AML-193 (cell line): ENCODE data around the gene MTURN.
"Not testable (repeated sequence)": the region's sequence is repeated elsewhere in the genome, so short reads cannot be mapped to it uniquely, and the experiment has no call there.

Experiments
- DNase-seq, 2 experiments: peaks; one replicate each; lab custom pipeline; 2025; lab: John Stamatoyannopoulos, UW

MTURN gene

GRCh38 chr7:30134611-30135300 is at the start of gene MTURN:
Gene MTURN (plus strand): TSS chr7:30134986. CDS start chr7:30135137, 151 bp downstream.
- DNase-seq, result peak; percentile 63 to 64

GRCh38 chr7:30086529-30086928 is 48.3 kb upstream of the MTURN start:
- no peak for DNase-seq

GRCh38 chr7:30087371-30087770 is 47.4 kb upstream of the MTURN start:
- no peak for DNase-seq

- DNase-seq, result no peak
Observed at GRCh38 chr7:30088362-30088761, 46.4 kb upstream of the MTURN start.

GRCh38 chr7:30090111-30090510 is 44.7 kb upstream of the MTURN start:
- DNase-seq, result no peak

GRCh38 chr7:30091491-30091912 is 43.3 kb upstream of the MTURN start:
- no peak for DNase-seq

GRCh38 chr7:30091987-30092386 is 42.8 kb upstream of the MTURN start:
- no peak for DNase-seq

GRCh38 chr7:30093420-30093952 is 41.3 kb upstream of the MTURN start:
- DNase-seq, result no peak

GRCh38 chr7:30098599-30098998 is 36.2 kb upstream of the MTURN start:
- not testable (repeated sequence) for DNase-seq

GRCh38 chr7:30102281-30102680 is 32.5 kb upstream of the MTURN start:
- no peak for DNase-seq

- no peak for DNase-seq
Observed at GRCh38 chr7:30104157-30104556, 30.6 kb upstream of the MTURN start.

GRCh38 chr7:30112103-30112713 is 22.6 kb upstream of the MTURN start:
- DNase-seq, result no peak

- DNase-seq, result no peak
Observed at GRCh38 chr7:30113144-30113543, 21.6 kb upstream of the MTURN start.

- no peak for DNase-seq
Observed at GRCh38 chr7:30114536-30115238, 20.1 kb upstream of the MTURN start.

- no peak for DNase-seq
Observed at GRCh38 chr7:30115709-30116297, 19.0 kb upstream of the MTURN start.

GRCh38 chr7:30116771-30117170 is 18.0 kb upstream of the MTURN start:
- peak in 1 of 2 experiments; percentile 1 for DNase-seq

- no peak for DNase-seq
Observed at GRCh38 chr7:30117896-30118295, 16.9 kb upstream of the MTURN start.

GRCh38 chr7:30119890-30120577 is 14.8 kb upstream of the MTURN start:
- no peak for DNase-seq

- no peak for DNase-seq
Observed at GRCh38 chr7:30133736-30134610, 813 bp upstream of the MTURN start.

GRCh38 chr7:30135301-30136116 is 723 bp downstream of the MTURN start:
- peak; percentile 56 to 57 for DNase-seq
